H9 (cell line): ENCODE data around the gene CPT2. TPM values are rescaled to one million over a fixed set of nuclear protein-coding genes. Genes with fewer than 3 reads are reported as not detected.

Source experiments
- DNase-seq: peaks from one replicate; pipeline ENCODE4 v3.0.0-alpha.2; 2017
- H2AFZ ChIP-seq: one replicate; pipeline ENCODE4 v1.6.1; 2013; ENCODE audit warnings: mild to moderate bottlenecking, low read length, control low read depth, moderate library complexity
- H2AK5ac ChIP-seq: 2 replicates; pipeline ENCODE4 v1.6.1; 2013; ENCODE audit warnings: low read length, control low read depth, mixed read lengths; ENCODE audit not compliant: insufficient read length
- H2BK120ac ChIP-seq: one replicate; pipeline ENCODE4 v1.6.1; 2013; ENCODE audit warnings: low read depth, mild to moderate bottlenecking, low read length, control low read depth, inconsistent platforms; ENCODE audit not compliant: poor library complexity, severe bottlenecking
- H2BK12ac ChIP-seq: 2 replicates; pipeline ENCODE4 v1.6.1; 2013; ENCODE audit warnings: low read length, control low read depth, mixed read lengths, low read depth; ENCODE audit not compliant: insufficient read length
- H2BK15ac ChIP-seq: 2 replicates; pipeline ENCODE4 v1.6.1; 2013; ENCODE audit warnings: low read depth, low read length, control low read depth
- H2BK20ac ChIP-seq: one replicate; pipeline ENCODE4 v1.6.1; 2013; ENCODE audit warnings: low read depth, mild to moderate bottlenecking, low read length, control low read depth, inconsistent platforms; ENCODE audit not compliant: poor library complexity, severe bottlenecking
- H2BK5ac ChIP-seq: 2 replicates; pipeline ENCODE4 v1.6.1; 2013; ENCODE audit warnings: low read length, control low read depth, mixed read lengths; ENCODE audit not compliant: insufficient read length
- H3K14ac ChIP-seq: 2 replicates; pipeline ENCODE4 v1.6.1; 2013; ENCODE audit warnings: low read length, control low read depth; ENCODE audit not compliant: insufficient read depth
- H3K18ac ChIP-seq: 2 replicates; pipeline ENCODE4 v1.6.1; 2013; ENCODE audit warnings: low read depth, mild to moderate bottlenecking, mixed read lengths, low read length, control low read depth; ENCODE audit not compliant: insufficient read length
- H3K23ac ChIP-seq: 2 replicates; pipeline ENCODE4 v1.6.1; 2013; ENCODE audit warnings: low read length, control low read depth, mixed read lengths, low read depth; ENCODE audit not compliant: insufficient read length
- H3K23me2 ChIP-seq: 2 replicates; pipeline ENCODE4 v1.6.1; 2013; ENCODE audit warnings: low read depth, mild to moderate bottlenecking, mixed read lengths, low read length, control low read depth; ENCODE audit not compliant: insufficient read length, poor library complexity, severe bottlenecking
- H3K27ac ChIP-seq: 2 replicates; pipeline ENCODE4 v1.5.1; 2013; ENCODE audit warnings: low read length, control low read depth, mixed read lengths, low read depth; ENCODE audit not compliant: insufficient read length
- H3K27me3 ChIP-seq: 2 replicates; pipeline ENCODE4 v1.6.1; 2013; ENCODE audit warnings: low read length, control low read depth, inconsistent platforms; ENCODE audit not compliant: insufficient read depth
- H3K4ac ChIP-seq: 2 replicates; pipeline ENCODE4 v1.6.1; 2013; ENCODE audit warnings: low read depth, mild to moderate bottlenecking, control low read depth, inconsistent platforms, low read length, moderate library complexity
- H3K4me1 ChIP-seq: 2 replicates; pipeline ENCODE4 v1.6.1; 2013; ENCODE audit warnings: low read length, control low read depth, inconsistent platforms; ENCODE audit not compliant: insufficient read depth
- H3K4me2 ChIP-seq: 2 replicates; pipeline ENCODE4 v1.6.1; 2013; ENCODE audit warnings: low read length, control low read depth, mixed read lengths; ENCODE audit not compliant: insufficient read length, insufficient read depth
- H3K56ac ChIP-seq: 2 replicates; pipeline ENCODE4 v1.6.1; 2013; ENCODE audit warnings: low read depth, mild to moderate bottlenecking, mixed read lengths, low read length, control low read depth; ENCODE audit not compliant: insufficient read length
- H3K79me1 ChIP-seq: 2 replicates; pipeline ENCODE4 v1.6.1; 2013; ENCODE audit warnings: low read depth, mild to moderate bottlenecking, moderate library complexity, low read length, control low read depth, inconsistent platforms; ENCODE audit not compliant: insufficient read depth, poor library complexity, severe bottlenecking
- H3K79me2 ChIP-seq: 2 replicates; pipeline ENCODE4 v1.6.1; 2013; ENCODE audit warnings: low read length, control low read depth, inconsistent platforms; ENCODE audit not compliant: insufficient read depth
- H3K9ac ChIP-seq: 2 replicates; pipeline ENCODE4 v1.6.1; 2013; ENCODE audit warnings: low read length, control low read depth, mixed read lengths; ENCODE audit not compliant: insufficient read length; ENCODE audit errors: extremely low read depth
- H3K9me3 ChIP-seq: one replicate; pipeline ENCODE4 v1.6.1; 2013; ENCODE audit warnings: low read depth, low read length, inconsistent platforms; ENCODE audit not compliant: control insufficient read depth
- H3T11ph ChIP-seq: one replicate; pipeline ENCODE4 v1.6.1; 2013; ENCODE audit warnings: mild to moderate bottlenecking, low read length, control low read depth, inconsistent platforms
- H4K20me1 ChIP-seq: one replicate; pipeline ENCODE4 v1.6.1; 2013; ENCODE audit not compliant: control insufficient read depth, insufficient read length, insufficient read depth
- H4K5ac ChIP-seq: 2 replicates; pipeline ENCODE4 v1.6.1; 2013; ENCODE audit warnings: low read depth, mild to moderate bottlenecking, mixed read lengths, low read length, control low read depth; ENCODE audit not compliant: insufficient read length
- H4K8ac ChIP-seq: replicated peaks from 2 replicates; pipeline ENCODE4 v1.6.1; 2013; ENCODE audit warnings: low read length, control low read depth, mixed read lengths, low read depth; ENCODE audit not compliant: insufficient read length
- H4K91ac ChIP-seq: 2 replicates; pipeline ENCODE4 v1.6.1; 2013; ENCODE audit warnings: low read depth, mild to moderate bottlenecking, moderate library complexity, mixed read lengths, low read length, control low read depth; ENCODE audit not compliant: insufficient read length
- H3K27ac Mint-ChIP-seq, 3 experiments: 2 replicates in 2 of 3; 3 replicates in 1 of 3; pipeline ENCODE4 v1.8.0; 2020 to 2021; ENCODE audit warnings: mixed read lengths in 3 of 3, mild to moderate bottlenecking in 1 of 3, moderate library complexity in 1 of 3
- H3K27me3 Mint-ChIP-seq: 2 replicates; pipeline ENCODE4 v1.8.0; 2021; ENCODE audit warnings: low read depth, mild to moderate bottlenecking, moderate library complexity, mixed read lengths
- H3K36me3 Mint-ChIP-seq, 3 experiments: 2 replicates in 2 of 3; 3 replicates in 1 of 3; pipeline ENCODE4 v1.8.0; 2020 to 2021; ENCODE audit warnings: low read depth in 3 of 3, mixed read lengths in 3 of 3; ENCODE audit not compliant: insufficient read depth in 1 of 3
- H3K4me1 Mint-ChIP-seq, 2 experiments: 2 replicates each; pipeline ENCODE4 v1.8.0; 2020; ENCODE audit warnings: mixed read lengths in 2 of 2
- H3K4me3 Mint-ChIP-seq, 2 experiments: 2 replicates in 1 of 2; 3 replicates in 1 of 2; pipeline ENCODE4 v1.8.0; 2020 to 2021; ENCODE audit warnings: mild to moderate bottlenecking in 2 of 2, mixed read lengths in 2 of 2, moderate library complexity in 1 of 2
- H3K9me3 Mint-ChIP-seq, 2 experiments: 2 replicates in 1 of 2; 3 replicates in 1 of 2; pipeline ENCODE4 v1.8.0; 2020; ENCODE audit warnings: mild to moderate bottlenecking in 2 of 2, mixed read lengths in 2 of 2, moderate library complexity in 1 of 2
- WGBS: extraction: QIAGEN DNeasy Blood & Tissue Kit; methylation state at CpG from one replicate; pipeline ENCODE4 v1.1.7; 2013; ENCODE audit warnings: missing lambda C conversion rate, low lambda C conversion rate, mixed read lengths; ENCODE audit not compliant: insufficient read length; ENCODE audit errors: extremely low coverage; 5-methylcytosine and 5-hydroxymethylcytosine counted together
- long read RNA-seq: library from polyadenylated mRNA; unstranded; transcript quantifications from one replicate; pipeline ENCODE4 v2.0.0, GENCODE V29; 2020
- total RNA-seq: library from RNA; stranded (reverse); gene quantifications from 2 replicates; pipeline ENCODE4 v1.2.1, GENCODE V29; 2021
- TF ChIP-seq, protein P1 (sequence below): fragments of 200-600 bp; sonication (generic); conservative IDR thresholded peaks from 3 replicates; pipeline ENCODE4 v1.8.0; 2021; ENCODE audit warnings: antibody characterized with exemption, mild to moderate bottlenecking

The CPT2 gene
- 28.9 and 33.2 TPM in 2 replicates for total RNA-seq
- long read RNA-seq, transcript CPT2-207 (5 exons, 2,643 nt), result minor isoform, 8 of 233 reads
- long read RNA-seq, transcript CPT2-201 (5 exons, 3,094 nt), result major isoform, 211 of 233 reads
- long read RNA-seq, transcript CPT2-210 (6 exons, 2,739 nt), result minor isoform, 6 of 233 reads
- long read RNA-seq, partial matches to known transcripts, result 4 of 233 reads
- long read RNA-seq, other reads (novel, unspliced or antisense), result 4 of 233 reads

DNA sequence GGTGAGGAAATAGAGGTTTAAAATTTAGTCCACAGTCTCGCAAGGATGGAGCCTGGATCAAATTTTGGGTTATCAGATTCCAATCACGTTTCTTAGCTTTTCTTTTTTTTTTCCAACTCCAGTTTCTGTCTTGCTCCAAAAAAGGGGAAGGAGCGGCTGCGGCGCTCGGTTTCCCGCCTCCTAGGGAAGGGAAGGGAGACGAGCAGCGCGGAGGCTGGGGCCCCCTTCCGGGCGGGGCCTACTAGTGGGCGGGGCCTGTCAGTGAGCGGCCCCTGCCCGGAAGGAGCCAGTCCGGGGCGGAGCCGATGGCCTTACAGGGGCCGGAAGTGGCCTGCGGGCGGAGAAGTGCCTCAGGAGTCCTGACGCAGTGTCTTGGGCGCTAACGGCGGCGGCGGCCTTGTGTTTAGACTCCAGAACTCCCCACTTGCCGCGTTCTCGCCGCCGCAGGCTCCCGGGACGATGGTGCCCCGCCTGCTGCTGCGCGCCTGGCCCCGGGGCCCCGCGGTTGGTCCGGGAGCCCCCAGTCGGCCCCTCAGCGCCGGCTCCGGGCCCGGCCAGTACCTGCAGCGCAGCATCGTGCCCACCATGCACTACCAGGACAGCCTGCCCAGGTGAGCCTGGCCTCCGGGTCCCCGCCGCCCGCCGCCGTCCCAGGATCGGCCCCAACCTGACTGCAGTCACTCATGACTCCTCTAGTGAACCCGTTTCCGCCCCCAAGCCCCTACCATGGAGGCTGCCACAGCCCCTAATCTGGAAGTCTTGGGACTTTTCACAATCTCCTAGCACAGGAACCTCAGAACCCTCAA, at the start of gene CPT2:
Gene CPT2, plus strand, starts transcription at position 340 of the 806 bp plus-strand sequence. Its CDS starts 120 bp downstream, at position 460.
- no peak within 1 kb of the TSS for H3K56ac ChIP-seq
- H2BK5ac ChIP-seq, result no peak within 1 kb of the TSS
- no peak within 1 kb of the TSS for H4K91ac ChIP-seq
- H3K4ac ChIP-seq, result no peak within 1 kb of the TSS
- peak; percentile 95 for DNase-seq
- H3K18ac ChIP-seq, result peak within 1 kb of the TSS; percentile 39
- no peak within 1 kb of the TSS for H2AK5ac ChIP-seq
- H4K5ac ChIP-seq, result no peak within 1 kb of the TSS
- H2BK15ac ChIP-seq, result no peak within 1 kb of the TSS; the same call in 1 of the 2 replicates
- no peak within 1 kb of the TSS for H2BK120ac ChIP-seq
- no peaks in the 10 kb centered on the region for H3K79me2 ChIP-seq
- TF ChIP-seq, protein P1, sequence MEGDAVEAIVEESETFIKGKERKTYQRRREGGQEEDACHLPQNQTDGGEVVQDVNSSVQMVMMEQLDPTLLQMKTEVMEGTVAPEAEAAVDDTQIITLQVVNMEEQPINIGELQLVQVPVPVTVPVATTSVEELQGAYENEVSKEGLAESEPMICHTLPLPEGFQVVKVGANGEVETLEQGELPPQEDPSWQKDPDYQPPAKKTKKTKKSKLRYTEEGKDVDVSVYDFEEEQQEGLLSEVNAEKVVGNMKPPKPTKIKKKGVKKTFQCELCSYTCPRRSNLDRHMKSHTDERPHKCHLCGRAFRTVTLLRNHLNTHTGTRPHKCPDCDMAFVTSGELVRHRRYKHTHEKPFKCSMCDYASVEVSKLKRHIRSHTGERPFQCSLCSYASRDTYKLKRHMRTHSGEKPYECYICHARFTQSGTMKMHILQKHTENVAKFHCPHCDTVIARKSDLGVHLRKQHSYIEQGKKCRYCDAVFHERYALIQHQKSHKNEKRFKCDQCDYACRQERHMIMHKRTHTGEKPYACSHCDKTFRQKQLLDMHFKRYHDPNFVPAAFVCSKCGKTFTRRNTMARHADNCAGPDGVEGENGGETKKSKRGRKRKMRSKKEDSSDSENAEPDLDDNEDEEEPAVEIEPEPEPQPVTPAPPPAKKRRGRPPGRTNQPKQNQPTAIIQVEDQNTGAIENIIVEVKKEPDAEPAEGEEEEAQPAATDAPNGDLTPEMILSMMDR, result no peak
- Mint-ChIP-seq H3K36me3 (peaks cover 2 to 21% (median 15%) of the 10 kb centered on the region in 3 experiments; a peak in 6 of 7 replicates), H3K27ac (peak within 1 kb of the TSS; percentile 86 to 95 (median 95)), H3K9me3 (no peaks in the 10 kb centered on the region; a peak in 1 of 5 replicates), H3K27me3 (peaks cover 14% of the 10 kb centered on the region), H3K4me1 (peaks cover 19 to 22% of the 10 kb centered on the region in 2 experiments), H3K4me3 (peak within 1 kb of the TSS; percentile 84 to 95)
- no peaks in the 10 kb centered on the region for H4K20me1 ChIP-seq
- no peak within 1 kb of the TSS for H2AFZ ChIP-seq
- peak within 1 kb of the TSS; percentile 90 for H3K4me2 ChIP-seq
- peaks cover 2% of the 10 kb centered on the region; the same call in 1 of the 2 replicates for H3K4me1 ChIP-seq
- H2BK20ac ChIP-seq, result no peak within 1 kb of the TSS
- H3K27me3 ChIP-seq, result no peaks in the 10 kb centered on the region
- H3K23me2 ChIP-seq, result peaks cover 15% of the 10 kb centered on the region
- H4K8ac ChIP-seq, result no peak within 1 kb of the TSS
- no peaks in the 10 kb centered on the region for H3K9me3 ChIP-seq
- H3K27ac ChIP-seq, result no peak within 1 kb of the TSS
- peaks cover 3% of the 10 kb centered on the region for H3K79me1 ChIP-seq
- H2BK12ac ChIP-seq, result no peak within 1 kb of the TSS
- no peak within 1 kb of the TSS for H3K23ac ChIP-seq
- peak within 1 kb of the TSS; percentile 69 for H3K9ac ChIP-seq
- peak within 1 kb of the TSS; percentile 87 for H3K14ac ChIP-seq
- no peak within 1 kb of the TSS for H3T11ph ChIP-seq
- no CpG with 5 or more reads among the region's 57 CpGs for WGBS
